Astrocyte (in vitro differentiated cells and primary cell): Measurements from ENCODE around the gene GPBP1L1. TPM values are rescaled to one million over a fixed set of nuclear protein-coding genes. Genes with fewer than 3 reads are reported as not detected.
A peak's percentile ranks its signal among the peaks of the same experiment; 100 is the strongest.

Experiments used
- DNase-seq: peaks from one replicate; pipeline ENCODE4 v3.0.0-alpha.2; 2010; ENCODE audit warnings: low read depth
- FAIRE-seq: peaks from 2 replicates; lab custom pipeline; 2011; peaks lifted over from hg19 to GRCh38; lab: Jason Lieb, UNC
- H2AFZ ChIP-seq: 2 replicates; pipeline ENCODE4 v1.6.0; 2012; ENCODE audit warnings: low read depth, low read length, inconsistent platforms
- H3K27ac ChIP-seq: 2 replicates; pipeline ENCODE4 v1.5.1; 2011; ENCODE audit warnings: low read depth, low read length, inconsistent platforms
- H3K27me3 ChIP-seq: 2 replicates; pipeline ENCODE4 v1.6.0; 2011; ENCODE audit warnings: low read length, inconsistent platforms; ENCODE audit not compliant: insufficient read depth
- H3K36me3 ChIP-seq: 2 replicates; pipeline ENCODE4 v1.5.1; 2011; ENCODE audit warnings: low read length, inconsistent platforms; ENCODE audit not compliant: insufficient read depth
- H3K4me1 ChIP-seq: 2 replicates; pipeline ENCODE4 v1.5.1; 2011; ENCODE audit warnings: low read length, inconsistent platforms; ENCODE audit not compliant: insufficient read depth
- H3K4me2 ChIP-seq: 2 replicates; pipeline ENCODE4 v1.6.0; 2012; ENCODE audit warnings: low read length, inconsistent platforms
- H3K4me3 ChIP-seq: 2 replicates; pipeline ENCODE4 v1.5.1; 2011; ENCODE audit warnings: low read depth, mild to moderate bottlenecking, low read length, inconsistent platforms; ENCODE audit not compliant: insufficient read depth
- H3K79me2 ChIP-seq: 2 replicates; pipeline ENCODE4 v1.6.0; 2012; ENCODE audit warnings: mild to moderate bottlenecking, low read length, inconsistent platforms; ENCODE audit not compliant: insufficient read depth
- H3K9ac ChIP-seq: 2 replicates; pipeline ENCODE4 v1.6.0; 2012; ENCODE audit warnings: mild to moderate bottlenecking, low read length, inconsistent platforms
- H3K9me3 ChIP-seq: 2 replicates; pipeline ENCODE4 v1.5.1; 2012; ENCODE audit warnings: low read depth, mild to moderate bottlenecking, low read length, inconsistent platforms; ENCODE audit not compliant: insufficient read depth
- H4K20me1 ChIP-seq: 2 replicates; pipeline ENCODE4 v1.6.0; 2012; ENCODE audit warnings: low read length, inconsistent platforms; ENCODE audit not compliant: insufficient read depth
- H3K27ac Mint-ChIP-seq: one replicate; pipeline ENCODE4 v1.8.0; 2021; ENCODE audit warnings: mild to moderate bottlenecking, mixed read lengths; ENCODE audit not compliant: unreplicated experiment
- H3K27me3 Mint-ChIP-seq: one replicate; pipeline ENCODE4 v1.8.0; 2021; ENCODE audit warnings: low read depth, mixed read lengths; ENCODE audit not compliant: unreplicated experiment
- H3K36me3 Mint-ChIP-seq: one replicate; pipeline ENCODE4 v1.8.0; 2021; ENCODE audit warnings: low read depth, mixed read lengths; ENCODE audit not compliant: unreplicated experiment
- H3K4me1 Mint-ChIP-seq: one replicate; pipeline ENCODE4 v1.8.0; 2021; ENCODE audit warnings: low read depth, mixed read lengths; ENCODE audit not compliant: unreplicated experiment
- H3K4me3 Mint-ChIP-seq: one replicate; pipeline ENCODE4 v1.8.0; 2021; ENCODE audit warnings: mild to moderate bottlenecking, moderate library complexity, mixed read lengths; ENCODE audit not compliant: unreplicated experiment
- H3K9me3 Mint-ChIP-seq: one replicate; pipeline ENCODE4 v1.8.0; 2021; ENCODE audit warnings: mild to moderate bottlenecking, mixed read lengths; ENCODE audit not compliant: unreplicated experiment
- EZH2 ChIP-seq: IDR thresholded peaks from 2 replicates; pipeline ENCODE4 v1.6.1; 2012; ENCODE audit warnings: mild to moderate bottlenecking, low read length, inconsistent platforms; ENCODE audit not compliant: insufficient read depth
- total RNA-seq: library from RNA; stranded (reverse); gene quantifications from 2 replicates; pipeline ENCODE4 v1.2.1, GENCODE V29; 2021
- TF ChIP-seq, protein P1 (sequence below): IDR thresholded peaks from 2 replicates; pipeline ENCODE4 v1.5.1; 2011; ENCODE audit warnings: low read depth, mild to moderate bottlenecking, inconsistent platforms, low read length, moderate library complexity; ENCODE audit not compliant: insufficient read depth

Gene GPBP1L1
- total RNA-seq, 1 donor from 2014 or later: 116 TPM

DNA sequence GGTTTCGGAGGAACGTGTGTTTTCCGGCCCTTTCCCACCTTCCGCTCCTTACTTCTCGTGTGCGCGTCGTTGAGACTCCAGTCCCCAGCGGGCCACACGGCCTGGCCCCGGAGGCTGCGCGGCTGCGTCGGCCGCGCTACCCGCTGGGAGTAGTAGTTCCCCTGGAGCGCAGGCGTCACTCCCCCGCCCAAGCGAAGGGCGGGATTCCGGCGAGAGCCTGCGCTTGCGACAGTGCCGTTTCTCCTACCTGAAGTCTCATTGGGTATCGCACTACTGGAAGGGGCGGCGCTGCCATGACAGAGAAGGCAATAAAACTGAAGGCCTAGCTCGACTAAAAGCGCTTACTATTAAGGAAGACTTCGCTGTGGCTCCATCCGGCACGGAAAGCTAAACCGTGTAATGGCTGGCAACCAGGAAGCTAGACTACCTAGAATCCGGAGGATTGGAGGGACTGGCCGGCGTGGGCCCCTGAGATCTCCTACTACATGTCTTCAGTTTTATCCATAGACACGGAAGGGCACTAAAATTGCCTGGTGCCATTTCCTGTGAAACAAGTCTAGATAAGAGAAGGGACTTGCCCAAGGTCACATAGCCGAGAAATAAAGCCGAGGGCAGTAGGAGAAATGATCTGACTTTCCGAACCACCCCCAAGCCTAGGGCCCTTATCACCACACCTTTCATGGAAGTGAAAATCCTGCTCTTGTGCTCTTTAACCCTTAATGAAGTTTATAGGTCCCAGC is 851 bp upstream of the GPBP1L1 start:
- peaks cover 4% of the 10 kb centered on the region for H3K4me1 Mint-ChIP-seq
- Histone ChIP-seq H4K20me1 (peaks cover 24% of the 10 kb centered on the region), H3K4me2 (peak overlapping the region; percentile 95), H3K36me3 (no peaks in the 10 kb centered on the region), H2AFZ (peak overlapping the region; percentile 92), H3K4me1 (peaks cover 8% of the 10 kb centered on the region), H3K27me3 (no peaks in the 10 kb centered on the region), H3K79me2 (peaks cover 78% of the 10 kb centered on the region), H3K4me3 (peak overlapping the region; percentile 93), H3K9me3 (no peaks in the 10 kb centered on the region), H3K9ac (peak overlapping the region; percentile 98), H3K27ac (peak overlapping the region; percentile 94)
- FAIRE-seq (no peak), DNase-seq (peak; percentile 97)
- H3K27me3 Mint-ChIP-seq: no peaks in the 10 kb centered on the region
- TF ChIP-seq, protein P1, sequence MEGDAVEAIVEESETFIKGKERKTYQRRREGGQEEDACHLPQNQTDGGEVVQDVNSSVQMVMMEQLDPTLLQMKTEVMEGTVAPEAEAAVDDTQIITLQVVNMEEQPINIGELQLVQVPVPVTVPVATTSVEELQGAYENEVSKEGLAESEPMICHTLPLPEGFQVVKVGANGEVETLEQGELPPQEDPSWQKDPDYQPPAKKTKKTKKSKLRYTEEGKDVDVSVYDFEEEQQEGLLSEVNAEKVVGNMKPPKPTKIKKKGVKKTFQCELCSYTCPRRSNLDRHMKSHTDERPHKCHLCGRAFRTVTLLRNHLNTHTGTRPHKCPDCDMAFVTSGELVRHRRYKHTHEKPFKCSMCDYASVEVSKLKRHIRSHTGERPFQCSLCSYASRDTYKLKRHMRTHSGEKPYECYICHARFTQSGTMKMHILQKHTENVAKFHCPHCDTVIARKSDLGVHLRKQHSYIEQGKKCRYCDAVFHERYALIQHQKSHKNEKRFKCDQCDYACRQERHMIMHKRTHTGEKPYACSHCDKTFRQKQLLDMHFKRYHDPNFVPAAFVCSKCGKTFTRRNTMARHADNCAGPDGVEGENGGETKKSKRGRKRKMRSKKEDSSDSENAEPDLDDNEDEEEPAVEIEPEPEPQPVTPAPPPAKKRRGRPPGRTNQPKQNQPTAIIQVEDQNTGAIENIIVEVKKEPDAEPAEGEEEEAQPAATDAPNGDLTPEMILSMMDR: no peak
- no peak for TF ChIP-seq EZH2
- H3K27ac Mint-ChIP-seq: peak overlapping the region; percentile 96
- no peaks in the 10 kb centered on the region for H3K9me3 Mint-ChIP-seq
- peak overlapping the region; percentile 95 for H3K4me3 Mint-ChIP-seq
- peaks cover 2% of the 10 kb centered on the region for H3K36me3 Mint-ChIP-seq

DNA sequence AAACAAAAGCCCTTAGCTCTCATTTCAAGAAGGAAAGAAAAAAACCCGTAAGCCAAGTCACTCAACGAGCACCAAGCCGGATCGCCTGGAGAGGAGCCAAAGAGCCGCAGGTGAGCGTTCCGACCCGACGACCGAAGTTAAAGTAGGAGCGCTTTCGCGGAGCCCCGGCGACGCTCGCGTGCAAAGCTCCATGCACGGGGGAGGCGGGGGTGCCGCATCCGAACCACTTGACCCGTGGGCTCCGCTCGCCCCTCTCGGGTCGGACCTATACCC is 382 bp downstream of the GPBP1L1 start:
- Mint-ChIP-seq H3K27me3 (no peaks in the 10 kb centered on the region), H3K27ac (peak overlapping the region; percentile 96), H3K4me3 (peak overlapping the region; percentile 95), H3K36me3 (no peaks in the 10 kb centered on the region), H3K9me3 (no peaks in the 10 kb centered on the region), H3K4me1 (peaks cover 8% of the 10 kb centered on the region)
- Histone ChIP-seq H3K4me1 (peaks cover 8% of the 10 kb centered on the region), H3K27ac (peak overlapping the region; percentile 94), H4K20me1 (peaks cover 33% of the 10 kb centered on the region), H2AFZ (peak overlapping the region; percentile 96), H3K4me2 (peak overlapping the region; percentile 95), H3K4me3 (peak overlapping the region; percentile 93), H3K36me3 (no peaks in the 10 kb centered on the region), H3K9me3 (no peaks in the 10 kb centered on the region), H3K9ac (peak overlapping the region; percentile 98), H3K79me2 (peaks cover 83% of the 10 kb centered on the region), H3K27me3 (no peaks in the 10 kb centered on the region)
- FAIRE-seq: no peak
- TF ChIP-seq EZH2: no peak
- TF ChIP-seq, protein P1: no peak
- DNase-seq: no peak
